A549 (cell line): ENCODE measurements around the gene MAPRE2.

Experiments
- BCL3 ChIP-seq: fragments of >200 bp; sonication (Bioruptor Twin); formaldehyde crosslinking; IDR thresholded peaks from 3 replicates; pipeline ENCODE4 v1.6.1; 2016
- CHD2 ChIP-seq: fragments of 150-350 bp; IDR thresholded peaks from 2 replicates; pipeline ENCODE4 v1.6.1; 2014; ENCODE audit warnings: low read length; ENCODE audit not compliant: partially characterized antibody
- CTCF ChIP-seq: fragments of >200 bp; sonication (Bioruptor Twin); formaldehyde crosslinking; IDR thresholded peaks from 3 replicates; pipeline ENCODE4 v1.5.1; 2016
- ELK1 ChIP-seq: fragments of 150-350 bp; IDR thresholded peaks from 2 replicates; pipeline ENCODE4 v1.6.1; 2014; ENCODE audit warnings: low read depth, mild to moderate bottlenecking, low read length
- FOXS1 ChIP-seq: fragments of 250-450 bp; sonication (Bioruptor Pico); IDR thresholded peaks from 2 replicates; pipeline ENCODE4 v1.5.0; 2020; ENCODE audit warnings: mild to moderate bottlenecking, moderate library complexity
- GATA3 ChIP-seq: IDR thresholded peaks from 2 replicates; pipeline ENCODE4 v1.6.1; 2012; ENCODE audit warnings: borderline replicate concordance
- MAFK ChIP-seq: fragments of 450-650 bp; IDR thresholded peaks from 2 replicates; pipeline ENCODE4 v1.6.1; 2014; ENCODE audit not compliant: partially characterized antibody
- POLR2A ChIP-seq: IDR thresholded peaks from 2 replicates; pipeline ENCODE4 v1.6.1; 2012; ENCODE audit warnings: mild to moderate bottlenecking, low read length
- REST ChIP-seq: fragments of 200-600 bp; sonication (generic); IDR thresholded peaks from 2 replicates; pipeline ENCODE4 v1.6.1; 2016; ENCODE audit warnings: antibody characterized with exemption, mild to moderate bottlenecking, moderate library complexity
- SMC3 ChIP-seq: fragments of >200 bp; sonication (Bioruptor Twin); formaldehyde crosslinking; IDR thresholded peaks from 3 replicates; pipeline ENCODE4 v1.6.1; 2018; ENCODE audit warnings: inconsistent platforms
- ZNF302 ChIP-seq: fragments of 250-450 bp; sonication (Bioruptor Pico); IDR thresholded peaks from 2 replicates; pipeline ENCODE4 v1.9.0; 2021; ENCODE audit warnings: inconsistent platforms, mild to moderate bottlenecking, moderate library complexity

GRCh38 chr18:35054401-35054800 lies 13.2 kb downstream of the MAPRE2 start:
- TF ChIP-seq POLR2A = no peak
- no peak for TF ChIP-seq BCL3
- TF ChIP-seq CTCF = no peak
- TF ChIP-seq REST = no peak
- TF ChIP-seq CHD2 = no peak
- no peak for TF ChIP-seq MAFK
- TF ChIP-seq FOXS1 (CRISPR knock-in tag) = no peak
- no peak for TF ChIP-seq GATA3
- TF ChIP-seq ELK1 = no peak
- TF ChIP-seq SMC3 = no peak
- no peak for TF ChIP-seq ZNF302 (CRISPR knock-in tag)
